Measurements from ENCODE around the gene SAMD10. TPM values are rescaled to one million over a fixed set of nuclear protein-coding genes. Genes with fewer than 3 reads are reported as not detected.
A peak's percentile ranks its signal among the peaks of the same experiment; 100 is the strongest.
"Not testable (repeated sequence)": the region's sequence is repeated elsewhere in the genome, so short reads cannot be mapped to it uniquely, and the experiment has no call there.

The SAMD10 gene
- polyA plus RNA-seq, 4 donors, result 3.6 to 7.3 (median 5.2) TPM

DNA sequence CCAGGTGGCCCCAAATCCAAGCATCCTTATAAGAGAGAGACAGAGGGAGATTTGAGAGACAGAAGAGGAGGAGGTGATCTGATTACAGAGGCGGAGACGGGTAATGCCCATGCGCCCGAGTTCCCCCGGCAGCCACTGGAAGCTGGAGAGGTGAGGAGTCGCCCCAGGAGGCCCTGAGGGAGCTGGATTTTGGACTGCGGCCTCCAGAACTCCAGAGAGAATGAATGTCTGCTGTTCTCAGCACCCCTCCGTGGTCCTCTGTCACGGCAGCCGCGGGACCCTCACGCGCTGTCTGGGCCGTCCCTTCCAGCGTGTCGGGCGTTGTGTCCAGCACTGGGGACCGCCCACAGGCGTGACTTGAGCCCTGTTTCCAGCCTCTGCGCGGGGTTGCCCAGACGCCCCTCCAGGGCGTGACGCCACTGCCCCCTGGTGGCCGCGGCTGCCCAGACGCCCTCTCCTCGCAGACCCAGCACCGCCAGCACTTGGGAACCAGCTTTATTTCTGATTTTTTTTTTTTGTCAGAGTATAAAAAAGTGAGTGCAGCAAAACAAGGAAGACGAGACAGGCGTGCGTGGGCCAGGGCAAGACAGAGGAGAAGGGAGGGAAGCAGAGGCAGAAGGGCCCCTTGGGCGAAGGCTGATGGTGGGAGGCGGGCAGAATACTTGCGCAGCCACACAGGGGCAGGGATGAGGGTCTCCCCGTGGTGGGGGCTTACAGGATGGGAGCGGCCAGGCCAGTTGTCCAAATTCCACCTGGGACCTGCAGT, 5.6 kb downstream of the SAMD10 start:
- DNase-seq, result peak; percentile 76 to 92
- Histone ChIP-seq H3K27ac (ENCODE audit: low read depth in 1 of 3, low read length in 2 of 3) (no peak overlapping the region), H3K27me3 (ENCODE audit: control insufficient read depth in 3 of 3, insufficient read depth in 3 of 3, low read length in 3 of 3) (peaks cover 0 to 7% (median 0%) of the 10 kb centered on the region in 3 donors), H3K4me3 (ENCODE audit: low read depth in 1 of 3, low read length in 3 of 3) (no peak overlapping the region), H3K9me3 (ENCODE audit: control insufficient read depth in 2 of 2, insufficient read depth in 1 of 2, low read depth in 1 of 2, low read length in 1 of 2) (no peaks in the 10 kb centered on the region), H3K36me3 (ENCODE audit: control insufficient read depth in 3 of 3, insufficient read depth in 2 of 3, low read depth in 1 of 3, low read length in 3 of 3) (peaks cover 0 to 16% (median 0%) of the 10 kb centered on the region in 3 donors), H3K4me1 (ENCODE audit: control insufficient read depth in 3 of 3, insufficient read depth in 2 of 3, low read depth in 1 of 3, low read length in 2 of 3) (peaks cover 0 to 13% (median 3%) of the 10 kb centered on the region in 3 donors)
- 10 to 20% (median 13%) methylated on average over 25 to 37 of the region's 37 CpGs for WGBS, 3 donors
- FAIRE-seq, result no peak

DNA sequence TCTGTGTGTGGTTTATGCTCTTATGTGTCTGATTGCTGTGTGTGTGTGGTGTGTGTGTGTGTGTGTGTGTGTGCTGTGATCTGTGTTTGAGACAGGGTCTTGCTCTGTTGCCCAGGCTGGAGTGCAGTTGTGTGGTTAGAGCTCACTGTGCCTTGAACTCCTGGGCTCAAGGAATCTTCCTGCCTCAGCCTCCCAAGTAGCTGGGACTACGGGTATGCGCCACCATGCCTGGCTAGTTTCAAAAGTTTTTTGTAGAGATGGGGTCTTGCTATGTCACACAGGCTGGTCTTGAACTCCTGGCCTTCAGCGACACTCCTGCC, 6.3 kb downstream of the SAMD10 start:
- no peak for FAIRE-seq
- H3K4me3 ChIP-seq (ENCODE audit: low read depth in 1 of 3, low read length in 3 of 3), result no peak overlapping the region
- peaks cover 0 to 5% of the 10 kb centered on the region in 2 donors for H3K9me3 ChIP-seq (ENCODE audit: control insufficient read depth in 2 of 2, insufficient read depth in 1 of 2, low read depth in 1 of 2, low read length in 1 of 2)
- peaks cover 0 to 17% (median 0%) of the 10 kb centered on the region in 3 donors for H3K36me3 ChIP-seq (ENCODE audit: control insufficient read depth in 3 of 3, insufficient read depth in 2 of 3, low read depth in 1 of 3, low read length in 3 of 3)
- H3K27me3 ChIP-seq (ENCODE audit: control insufficient read depth in 3 of 3, insufficient read depth in 3 of 3, low read length in 3 of 3), result peaks cover 0 to 7% (median 0%) of the 10 kb centered on the region in 3 donors
- no peak for DNase-seq
- no peak overlapping the region for H3K27ac ChIP-seq (ENCODE audit: low read depth in 1 of 3, low read length in 2 of 3)
- peaks cover 0 to 12% (median 6%) of the 10 kb centered on the region in 3 donors for H3K4me1 ChIP-seq (ENCODE audit: control insufficient read depth in 3 of 3, insufficient read depth in 2 of 3, low read depth in 1 of 3, low read length in 2 of 3)
- WGBS, 3 donors, result 87 to 97% (median 92%) methylated on average over 3 of the region's 3 CpGs

DNA sequence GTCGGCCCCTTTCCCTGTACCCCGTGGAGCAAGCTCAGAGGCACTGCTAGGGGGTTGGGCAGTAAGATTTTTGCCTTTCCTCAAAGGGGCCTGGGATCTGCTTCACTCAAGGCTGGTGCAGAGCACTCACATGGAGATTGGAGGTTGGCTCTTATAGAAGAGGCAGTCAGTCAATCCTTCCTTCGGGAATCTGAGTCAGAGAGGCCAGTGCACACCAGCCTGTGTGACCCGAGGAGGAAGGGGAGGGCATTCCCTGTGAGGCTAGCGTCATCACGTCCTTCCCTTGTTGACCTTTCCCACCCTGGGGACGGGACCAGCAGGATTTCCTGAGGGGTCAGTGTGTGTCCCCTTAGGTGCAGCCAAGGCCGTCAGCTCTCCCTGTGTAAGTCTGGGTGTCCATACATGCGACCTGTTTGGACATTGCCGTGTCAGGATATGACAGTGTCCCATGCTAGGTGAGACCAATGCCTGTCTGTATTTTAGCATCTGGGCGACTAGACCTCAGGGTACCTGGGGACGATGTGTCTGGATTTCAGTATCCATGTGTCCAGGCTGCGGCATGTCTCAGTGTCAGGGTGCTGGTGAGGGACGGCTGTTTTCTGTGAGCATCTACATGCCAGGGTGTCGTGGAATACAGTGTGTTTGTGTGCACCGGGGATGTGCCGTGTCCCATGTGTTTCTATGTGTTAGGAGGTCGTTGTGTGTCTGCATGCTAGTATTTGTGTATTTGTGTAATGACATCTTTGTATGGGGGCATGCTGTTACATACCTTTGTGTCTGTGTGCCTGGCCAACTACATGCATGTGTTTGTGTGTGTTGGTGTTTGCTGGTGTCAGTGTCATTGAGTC, 6.9 kb downstream of the SAMD10 start:
- DNase-seq (no peak), FAIRE-seq (no peak)
- Histone ChIP-seq H3K4me3 (ENCODE audit: low read depth in 1 of 3, low read length in 3 of 3) (no peak overlapping the region), H3K27me3 (ENCODE audit: control insufficient read depth in 3 of 3, insufficient read depth in 3 of 3, low read length in 3 of 3) (peaks cover 0 to 7% (median 0%) of the 10 kb centered on the region in 3 donors), H3K4me1 (ENCODE audit: control insufficient read depth in 3 of 3, insufficient read depth in 2 of 3, low read depth in 1 of 3, low read length in 2 of 3) (peaks cover 0 to 12% (median 6%) of the 10 kb centered on the region in 3 donors), H3K27ac (ENCODE audit: low read depth in 1 of 3, low read length in 2 of 3) (no peak overlapping the region), H3K9me3 (ENCODE audit: control insufficient read depth in 2 of 2, insufficient read depth in 1 of 2, low read depth in 1 of 2, low read length in 1 of 2) (peaks cover 0 to 11% of the 10 kb centered on the region in 2 donors), H3K36me3 (ENCODE audit: control insufficient read depth in 3 of 3, insufficient read depth in 2 of 3, low read depth in 1 of 3, low read length in 3 of 3) (peaks cover 0 to 23% (median 0%) of the 10 kb centered on the region in 3 donors)
- 72 to 80% (median 75%) methylated on average over 18 of the region's 18 CpGs for WGBS, 3 donors

DNA sequence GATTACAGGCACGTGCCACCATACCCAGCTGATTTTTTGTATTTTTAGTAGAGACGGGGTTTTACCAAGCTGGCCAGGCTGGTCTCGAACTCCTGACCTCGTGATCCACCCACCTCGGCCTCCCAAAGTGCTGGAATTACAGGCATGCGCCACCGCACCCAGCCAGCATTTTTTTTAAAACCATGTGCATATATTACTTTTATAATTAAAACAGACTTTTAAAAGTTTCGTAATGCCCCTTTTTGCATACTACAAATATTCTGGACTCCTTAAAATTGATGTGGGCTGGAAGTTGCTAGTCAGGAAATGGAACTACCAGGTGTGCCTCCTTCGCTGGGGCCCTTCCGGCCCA, 7.5 kb downstream of the SAMD10 start:
- peaks cover 0 to 12% (median 6%) of the 10 kb centered on the region in 3 donors for H3K4me1 ChIP-seq (ENCODE audit: control insufficient read depth in 3 of 3, insufficient read depth in 2 of 3, low read depth in 1 of 3, low read length in 2 of 3)
- not testable (repeated sequence) for FAIRE-seq; H3K27ac ChIP-seq (ENCODE audit: low read depth in 1 of 3, low read length in 2 of 3); H3K27me3 ChIP-seq (ENCODE audit: control insufficient read depth in 3 of 3, insufficient read depth in 3 of 3, low read length in 3 of 3); DNase-seq; H3K4me3 ChIP-seq (ENCODE audit: low read depth in 1 of 3, low read length in 3 of 3)
- H3K36me3 ChIP-seq (ENCODE audit: control insufficient read depth in 3 of 3, insufficient read depth in 2 of 3, low read depth in 1 of 3, low read length in 3 of 3), result peaks cover 0 to 28% (median 0%) of the 10 kb centered on the region in 3 donors
- H3K9me3 ChIP-seq (ENCODE audit: control insufficient read depth in 2 of 2, insufficient read depth in 1 of 2, low read depth in 1 of 2, low read length in 1 of 2), result peaks cover 0 to 17% of the 10 kb centered on the region in 2 donors
- WGBS, 3 donors, result 83 to 87% (median 84%) methylated on average over 10 of the region's 10 CpGs

DNA sequence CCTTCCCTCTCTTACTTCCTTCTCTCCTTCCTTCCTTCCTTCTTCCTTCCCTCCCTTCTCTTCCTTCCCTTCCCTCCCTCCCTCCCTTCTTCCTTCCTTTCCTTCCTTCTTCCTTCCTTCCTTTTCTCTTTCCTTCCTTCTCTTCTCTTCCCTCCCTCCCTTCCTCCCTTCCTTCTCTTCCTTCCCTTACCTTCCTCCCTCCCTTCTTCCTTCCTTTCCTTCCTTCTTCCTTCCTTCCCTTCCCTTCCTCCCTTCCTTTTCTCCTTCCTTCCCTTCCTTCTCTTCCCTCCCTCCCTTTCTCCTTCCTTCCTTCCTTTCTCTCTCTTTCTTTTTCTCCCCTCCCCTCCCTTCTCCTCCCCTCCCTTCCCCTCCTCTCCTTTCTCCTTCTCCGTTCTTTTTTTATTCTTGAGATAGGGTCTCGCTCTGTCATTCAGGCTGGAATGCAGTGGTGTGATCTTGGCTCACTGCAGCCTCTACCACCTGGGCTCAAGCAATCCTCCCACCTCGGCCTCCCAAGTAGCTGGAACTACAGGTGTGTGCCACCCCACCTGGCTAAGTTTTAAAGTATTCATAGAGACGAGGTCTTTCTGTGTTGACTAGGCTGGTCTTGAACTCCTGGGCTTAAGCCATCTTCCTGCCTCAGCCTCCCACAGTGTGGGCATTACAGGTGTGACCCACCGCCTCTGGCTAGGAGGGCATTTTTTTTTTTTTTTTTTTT, 8.6 kb downstream of the SAMD10 start:
- peaks cover 0 to 27% of the 10 kb centered on the region in 2 donors for H3K9me3 ChIP-seq (ENCODE audit: control insufficient read depth in 2 of 2, insufficient read depth in 1 of 2, low read depth in 1 of 2, low read length in 1 of 2)
- H3K27ac ChIP-seq (ENCODE audit: low read depth in 1 of 3, low read length in 2 of 3), result no peak overlapping the region
- H3K27me3 ChIP-seq (ENCODE audit: control insufficient read depth in 3 of 3, insufficient read depth in 3 of 3, low read length in 3 of 3), result peaks cover 0 to 7% (median 0%) of the 10 kb centered on the region in 3 donors
- H3K36me3 ChIP-seq (ENCODE audit: control insufficient read depth in 3 of 3, insufficient read depth in 2 of 3, low read depth in 1 of 3, low read length in 3 of 3), result peaks cover 0 to 36% (median 0%) of the 10 kb centered on the region in 3 donors
- DNase-seq, result no peak
- FAIRE-seq, result no peak
- 80 to 91% (median 83%) methylated on average over 5 of the region's 5 CpGs for WGBS, 3 donors
- peaks cover 0 to 12% (median 6%) of the 10 kb centered on the region in 3 donors for H3K4me1 ChIP-seq (ENCODE audit: control insufficient read depth in 3 of 3, insufficient read depth in 2 of 3, low read depth in 1 of 3, low read length in 2 of 3)
- H3K4me3 ChIP-seq (ENCODE audit: low read depth in 1 of 3, low read length in 3 of 3), result no peak overlapping the region

DNA sequence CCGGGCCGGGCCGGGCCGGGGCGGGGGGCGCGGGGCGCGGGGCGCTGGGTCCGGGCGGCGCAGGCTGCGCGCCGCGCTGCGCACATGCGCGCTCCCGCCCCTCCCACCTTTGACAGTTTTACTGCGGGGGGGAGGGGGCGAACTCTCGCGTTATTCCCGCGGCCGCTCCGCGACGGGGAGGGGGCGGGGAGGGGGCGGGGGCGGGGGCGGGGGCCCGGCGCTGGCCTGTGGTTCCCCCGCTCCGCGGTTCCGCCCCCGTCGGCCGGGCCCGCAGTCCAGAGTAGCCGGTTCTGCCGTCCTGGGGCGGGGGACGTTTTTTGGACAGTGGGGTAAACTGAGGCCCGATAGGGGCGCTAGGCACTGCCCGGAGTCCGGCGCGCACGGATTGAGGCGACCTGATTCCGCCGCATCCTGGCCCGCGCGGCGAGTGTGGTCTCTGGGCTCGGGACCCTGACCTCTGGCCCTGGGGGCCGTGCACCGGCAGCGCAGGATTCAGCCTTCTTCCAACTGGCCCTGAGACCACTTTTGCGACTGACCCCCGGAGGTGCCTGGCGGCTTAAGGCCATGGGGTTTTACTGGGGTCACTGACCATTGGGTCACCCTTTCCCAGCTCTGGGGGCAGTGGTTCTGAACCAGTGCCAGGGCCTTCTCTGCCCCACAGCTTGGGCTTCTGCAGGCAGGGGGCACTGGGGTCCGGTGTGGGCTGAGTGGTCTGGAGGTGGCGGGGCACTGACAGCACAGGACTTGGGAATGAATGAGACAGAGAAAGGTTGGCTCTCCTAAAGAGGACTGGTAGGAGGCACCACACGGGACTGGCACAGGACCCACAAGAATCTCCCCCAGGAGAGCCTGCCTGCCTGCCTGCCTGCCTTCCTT, 9.4 kb downstream of the SAMD10 start, which contains the start of gene ZNF512B:
Gene ZNF512B, minus strand, starts transcription at position 93 of the 876 bp plus-strand sequence. CDS start 1,980 bp downstream, outside the sequence.
- peak within 1 kb of the TSS in 1 of 3 donors; percentile 51 for H3K27ac ChIP-seq (ENCODE audit: low read depth in 1 of 3, low read length in 2 of 3)
- WGBS, 3 donors, result 3 to 9% (median 4%) methylated on average over 22 to 66 of the region's 73 CpGs

DNA sequence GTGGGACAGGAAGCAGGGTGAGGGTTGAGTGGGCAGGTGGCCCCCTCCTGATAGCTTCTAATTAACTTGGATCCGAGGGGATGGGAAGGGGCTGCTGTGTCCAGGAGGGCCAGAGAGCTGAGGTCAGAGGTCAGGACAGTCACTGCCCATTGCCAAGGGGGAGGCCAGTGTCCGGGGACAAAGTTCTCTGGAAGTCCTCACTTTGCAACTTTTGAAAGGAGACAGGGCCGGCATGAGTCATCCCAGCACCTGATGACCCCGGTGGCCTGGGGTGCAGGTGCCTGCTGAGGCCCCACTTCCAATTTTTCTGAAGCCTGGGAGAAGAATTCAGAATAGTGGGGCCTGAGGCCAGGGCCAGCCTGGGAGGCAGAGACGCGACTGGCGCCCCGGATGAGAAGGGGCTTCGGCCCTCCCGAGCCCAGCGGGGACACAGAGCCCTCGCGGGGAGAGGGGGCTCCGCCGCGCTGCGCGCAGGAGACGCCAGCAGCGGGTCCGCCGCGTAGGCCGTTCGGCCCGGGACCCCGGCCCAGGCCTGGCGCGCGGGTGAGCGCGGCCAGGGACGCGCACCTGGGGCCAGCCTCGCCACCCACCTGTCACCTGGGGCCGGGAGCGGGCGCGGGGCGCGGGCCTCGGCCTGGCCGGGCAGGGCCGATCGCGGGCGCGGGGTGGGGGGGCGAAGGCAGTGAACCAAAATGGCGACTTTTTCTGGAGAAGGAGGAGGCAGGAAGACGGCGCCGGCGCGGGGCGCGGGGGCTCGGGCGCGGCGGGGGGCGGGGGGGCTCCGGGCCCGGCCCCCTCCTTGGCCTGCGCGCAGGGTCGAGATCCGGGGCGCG, 10.3 kb downstream of the SAMD10 start:
- 1 to 3% (median 3%) methylated on average over 30 to 69 of the region's 70 CpGs for WGBS, 3 donors
- H3K27ac ChIP-seq (ENCODE audit: low read depth in 1 of 3, low read length in 2 of 3), result peak overlapping the region in 1 of 3 donors; percentile 51
- H3K4me1 ChIP-seq (ENCODE audit: control insufficient read depth in 3 of 3, insufficient read depth in 2 of 3, low read depth in 1 of 3, low read length in 2 of 3), result peaks cover 0 to 12% (median 6%) of the 10 kb centered on the region in 3 donors
- FAIRE-seq (no peak), DNase-seq (peak; percentile 28 to 47)
- peaks cover 0 to 29% (median 0%) of the 10 kb centered on the region in 3 donors for H3K36me3 ChIP-seq (ENCODE audit: control insufficient read depth in 3 of 3, insufficient read depth in 2 of 3, low read depth in 1 of 3, low read length in 3 of 3)
- H3K4me3 ChIP-seq (ENCODE audit: low read depth in 1 of 3, low read length in 3 of 3), result peak overlapping the region; percentile 49 to 80 (median 51)
- peaks cover 0 to 7% (median 0%) of the 10 kb centered on the region in 3 donors for H3K27me3 ChIP-seq (ENCODE audit: control insufficient read depth in 3 of 3, insufficient read depth in 3 of 3, low read length in 3 of 3)
- peaks cover 0 to 33% of the 10 kb centered on the region in 2 donors for H3K9me3 ChIP-seq (ENCODE audit: control insufficient read depth in 2 of 2, insufficient read depth in 1 of 2, low read depth in 1 of 2, low read length in 1 of 2)

More for the DNA sequence above, 9.4 kb downstream of the SAMD10 start, which contains the start of gene ZNF512B:
- H3K36me3 ChIP-seq (ENCODE audit: control insufficient read depth in 3 of 3, insufficient read depth in 2 of 3, low read depth in 1 of 3, low read length in 3 of 3), result peaks cover 0 to 31% (median 0%) of the 10 kb centered on the region in 3 donors
- peaks cover 0 to 7% (median 0%) of the 10 kb centered on the region in 3 donors for H3K27me3 ChIP-seq (ENCODE audit: control insufficient read depth in 3 of 3, insufficient read depth in 3 of 3, low read length in 3 of 3)
- DNase-seq, result peak in 1 of 2 donors; percentile 45
- peak within 1 kb of the TSS; percentile 49 to 80 (median 51) for H3K4me3 ChIP-seq (ENCODE audit: low read depth in 1 of 3, low read length in 3 of 3)
- peaks cover 0 to 27% of the 10 kb centered on the region in 2 donors for H3K9me3 ChIP-seq (ENCODE audit: control insufficient read depth in 2 of 2, insufficient read depth in 1 of 2, low read depth in 1 of 2, low read length in 1 of 2)
- no peak for FAIRE-seq
- peaks cover 0 to 12% (median 6%) of the 10 kb centered on the region in 3 donors for H3K4me1 ChIP-seq (ENCODE audit: control insufficient read depth in 3 of 3, insufficient read depth in 2 of 3, low read depth in 1 of 3, low read length in 2 of 3)

All from small intestine (tissue), 7 donors.